Activated naive CD4-positive, alpha-beta T cell treated with Interleukin-2 at 50 U/mL for 16 hours (primary cell): ENCODE measurements around the gene TMEM185A.
"Not testable (repeated sequence)": the region's sequence is repeated elsewhere in the genome, so short reads cannot be mapped to it uniquely, and the experiment has no call there.

Source experiments
- DNase-seq: peaks from one replicate; pipeline ENCODE4 v3.0.0-alpha.2; 2020

TMEM185A gene

GRCh38 chrX:149619662-149620061 lies 11.9 kb downstream of the TMEM185A start:
- not testable (repeated sequence) for DNase-seq

GRCh38 chrX:149618871-149619270 lies 12.7 kb downstream of the TMEM185A start:
- no peak for DNase-seq

DNA sequence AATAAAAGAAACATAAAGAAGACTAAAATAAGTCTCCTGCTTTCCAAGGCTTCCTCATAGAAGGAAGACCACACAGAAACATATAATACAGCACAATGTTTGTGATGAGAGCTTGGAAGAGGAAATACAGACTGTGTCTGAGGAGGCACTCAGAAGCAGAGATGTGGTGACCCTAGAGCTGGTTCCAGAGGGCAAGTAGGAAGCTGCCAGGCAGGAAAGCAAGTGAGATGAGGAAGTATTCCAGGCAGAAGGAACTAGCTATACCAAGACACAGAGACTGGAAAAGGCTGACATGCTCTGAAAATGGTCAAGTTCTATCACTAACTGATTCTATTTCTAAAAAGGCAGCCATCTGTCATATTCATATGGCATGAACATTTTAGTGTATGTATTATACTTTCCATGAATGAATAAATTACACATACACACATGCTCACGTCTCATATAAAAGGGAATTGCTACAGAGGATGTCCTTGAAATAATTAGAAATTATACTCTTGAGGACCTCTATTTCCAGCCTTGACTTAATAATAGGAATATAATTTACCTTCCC lies 19.9 kb downstream of the TMEM185A start:
- no peak for DNase-seq

DNA sequence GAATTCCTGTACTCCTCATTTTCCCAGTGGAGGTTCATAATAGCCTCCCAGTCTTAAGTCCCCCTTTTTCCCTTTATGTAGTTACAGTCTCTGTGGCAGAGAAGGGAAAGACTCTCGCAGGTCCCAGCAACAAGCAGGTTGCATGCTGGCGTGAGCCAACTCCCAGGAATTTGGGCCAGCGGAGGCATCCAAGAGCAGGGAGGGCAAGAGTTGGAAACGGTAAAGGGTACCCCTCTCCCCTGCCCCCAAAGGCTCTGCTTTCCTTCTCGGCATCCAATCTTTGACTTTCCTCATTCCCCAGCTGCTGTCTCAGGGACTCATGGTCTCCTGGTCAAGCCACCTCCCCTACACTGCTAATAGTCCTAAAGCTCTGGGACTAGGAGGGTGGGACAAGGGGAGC lies 21.1 kb downstream of the TMEM185A start:
- no peak for DNase-seq

- DNase-seq = no peak
These were observed 23.9 kb downstream of the TMEM185A start for GRCh38 chrX:149607699-149608098.

DNA sequence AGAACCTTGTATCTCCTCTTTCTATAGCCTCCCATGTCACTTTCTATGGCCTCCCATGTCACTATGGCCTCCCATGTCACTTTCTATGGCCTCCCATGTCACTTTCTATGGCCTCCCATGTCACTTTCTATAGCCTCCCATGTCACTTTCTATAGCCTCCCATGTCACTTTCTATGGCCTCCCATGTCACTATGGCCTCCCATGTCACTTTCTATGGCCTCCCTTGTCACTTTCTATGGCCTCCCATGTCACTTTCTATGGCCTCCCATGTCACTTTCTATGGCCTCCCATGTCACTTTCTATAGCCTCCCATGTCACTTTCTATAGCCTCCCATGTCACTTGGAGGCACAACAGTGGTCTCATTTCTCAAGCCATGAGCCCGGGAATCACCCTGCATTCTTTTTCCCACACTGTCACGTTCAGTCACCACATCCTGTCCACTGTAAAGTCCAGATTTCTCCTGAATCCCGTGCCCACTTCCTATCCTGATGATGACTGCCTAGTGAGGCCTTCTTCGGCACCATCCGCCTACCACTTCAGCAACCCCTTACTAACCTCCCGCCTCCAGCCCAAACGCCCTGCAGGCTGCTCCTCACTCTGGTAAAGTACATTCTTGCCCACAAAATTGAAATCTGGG lies 26.2 kb downstream of the TMEM185A start:
- not testable (repeated sequence) for DNase-seq

DNA sequence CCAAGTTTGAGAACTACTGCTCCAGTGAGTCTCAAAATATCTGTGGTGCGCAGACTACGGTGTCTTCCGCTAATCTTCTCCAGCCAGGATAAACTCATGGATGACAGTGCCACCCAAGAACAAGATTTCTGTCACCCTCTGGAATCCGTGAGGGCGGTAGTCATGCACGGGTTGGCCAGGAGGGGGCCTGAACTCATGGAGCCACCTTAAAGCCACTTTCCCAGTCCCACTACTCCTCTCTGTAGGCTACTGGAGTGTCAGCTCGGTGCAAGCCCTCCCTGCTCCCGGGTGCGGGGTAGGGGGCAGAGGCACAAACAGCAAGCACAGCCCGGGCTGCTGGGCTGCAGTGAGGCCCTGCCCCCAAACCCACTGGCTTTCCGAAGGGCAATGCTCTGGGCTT lies 33.0 kb downstream of the TMEM185A start:
- DNase-seq = not testable (repeated sequence)

DNA sequence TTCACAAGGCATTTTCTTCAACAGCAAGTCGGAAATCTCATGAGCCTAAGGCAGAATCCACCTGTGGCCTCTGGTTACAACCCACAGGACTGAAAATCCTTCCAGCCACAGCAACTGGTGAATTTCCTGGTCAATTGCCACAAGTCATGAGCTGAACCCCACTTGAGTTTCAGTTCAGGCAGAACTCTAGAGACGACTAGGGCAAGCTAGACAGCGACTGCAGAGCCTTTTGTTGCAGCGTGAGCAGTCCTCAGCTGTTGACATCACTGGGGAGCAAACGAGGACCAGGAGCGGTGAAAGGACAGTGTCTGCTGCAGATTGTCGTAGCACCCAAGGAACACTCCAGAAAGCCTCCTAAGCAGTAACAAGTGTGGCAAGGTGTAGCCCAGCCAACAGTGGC lies 35.6 kb downstream of the TMEM185A start:
- not testable (repeated sequence) for DNase-seq

GRCh38 chrX:149595214-149595613 lies 36.4 kb downstream of the TMEM185A start, which contains the start of gene HSFX2:
TSS of gene HSFX2 (minus strand) at chrX:149595314. CDS start at chrX:149594700, 614 bp downstream.
- not testable (repeated sequence) for DNase-seq

GRCh38 chrX:149590993-149591392 lies 40.6 kb downstream of the TMEM185A start:
- not testable (repeated sequence) for DNase-seq

GRCh38 chrX:149587359-149587758 lies 44.2 kb downstream of the TMEM185A start, which contains the start of gene MAGEA9B:
TSS of gene MAGEA9B (minus strand) at chrX:149587459. CDS start at chrX:149583179, 4,280 bp downstream.
- DNase-seq = not testable (repeated sequence)

DNA sequence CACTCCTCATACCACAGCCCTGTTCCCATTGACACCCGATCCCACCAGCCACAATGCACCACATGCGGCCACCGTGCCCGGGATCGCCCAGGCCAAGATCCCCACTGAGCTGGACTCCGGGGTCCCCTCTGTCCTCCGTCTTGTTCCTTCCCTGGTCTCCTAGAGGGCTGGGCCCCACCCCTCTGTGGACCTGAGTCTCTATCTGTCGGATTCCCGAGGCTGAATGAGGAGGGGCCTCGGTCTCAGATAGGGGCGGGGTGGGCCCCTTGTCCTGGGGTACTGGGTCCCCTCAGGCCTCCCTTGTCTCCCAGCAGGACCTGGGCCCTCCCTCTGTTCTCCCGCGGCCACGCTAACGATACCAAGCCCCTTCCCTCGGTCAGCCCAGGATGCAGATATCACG lies 46.0 kb downstream of the TMEM185A start:
- DNase-seq = not testable (repeated sequence)

- not testable (repeated sequence) for DNase-seq
These were observed 58.1 kb downstream of the TMEM185A start for GRCh38 chrX:149573456-149573855.

GRCh38 chrX:149572743-149573142 lies 58.8 kb downstream of the TMEM185A start:
- DNase-seq = no peak

DNA sequence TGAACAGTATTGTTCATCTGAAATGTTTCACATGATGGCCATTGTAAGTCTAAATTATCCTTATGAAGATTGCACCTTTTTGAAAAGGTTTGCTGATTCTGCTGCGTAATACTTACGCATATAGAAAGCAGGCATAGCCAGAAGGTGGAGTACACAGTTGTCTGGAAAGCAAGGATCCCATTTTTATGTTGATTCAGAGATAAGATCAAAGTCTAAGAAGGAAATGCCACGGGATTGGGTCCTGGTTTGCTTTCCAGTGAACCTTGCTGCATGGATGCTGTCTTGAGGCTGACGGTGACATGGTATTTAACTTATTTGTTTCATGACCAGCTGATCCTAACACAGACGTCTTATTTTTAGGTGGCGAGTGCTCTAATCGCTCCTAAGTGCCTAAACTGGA lies 59.8 kb downstream of the TMEM185A start:
- no peak for DNase-seq

DNA sequence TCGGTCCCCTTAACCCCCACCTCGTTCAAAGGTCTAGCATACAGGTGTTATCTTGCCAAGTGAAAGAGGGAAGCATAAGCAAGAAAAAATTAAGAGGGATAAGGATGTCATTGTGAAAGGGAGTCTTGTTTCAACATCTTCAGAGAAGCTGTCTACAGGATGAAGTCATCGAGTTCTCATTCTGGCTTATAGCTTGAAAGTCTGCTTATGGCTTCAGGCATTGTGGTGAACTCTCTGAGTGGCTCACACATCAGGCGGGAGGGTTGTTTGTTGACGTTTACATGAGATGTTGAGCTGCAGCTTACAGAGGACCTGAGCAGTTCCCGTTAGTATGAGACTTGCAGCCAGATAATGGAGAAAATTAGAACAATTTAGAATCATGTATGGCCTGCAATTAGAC lies 60.9 kb downstream of the TMEM185A start:
- no peak for DNase-seq

DNA sequence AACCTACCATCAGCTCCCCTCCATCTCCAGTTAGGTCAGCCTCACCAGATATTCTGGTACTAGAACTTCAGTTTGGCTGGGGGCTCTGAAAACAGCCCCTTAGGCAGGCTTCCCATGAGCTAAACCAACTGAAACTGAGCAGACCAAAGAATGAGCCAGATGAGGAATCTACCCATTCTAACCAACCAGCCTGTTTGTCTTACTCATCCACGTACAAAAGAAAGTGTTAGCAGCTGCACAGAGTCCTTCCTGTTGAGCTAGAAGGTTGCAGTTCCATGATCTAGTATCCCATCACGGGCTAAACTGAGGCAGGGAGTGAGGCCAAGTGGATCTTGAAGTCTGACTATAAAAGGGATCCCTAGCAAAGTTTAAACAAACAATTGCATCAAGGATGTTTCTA lies 61.8 kb downstream of the TMEM185A start:
- no peak for DNase-seq

DNA sequence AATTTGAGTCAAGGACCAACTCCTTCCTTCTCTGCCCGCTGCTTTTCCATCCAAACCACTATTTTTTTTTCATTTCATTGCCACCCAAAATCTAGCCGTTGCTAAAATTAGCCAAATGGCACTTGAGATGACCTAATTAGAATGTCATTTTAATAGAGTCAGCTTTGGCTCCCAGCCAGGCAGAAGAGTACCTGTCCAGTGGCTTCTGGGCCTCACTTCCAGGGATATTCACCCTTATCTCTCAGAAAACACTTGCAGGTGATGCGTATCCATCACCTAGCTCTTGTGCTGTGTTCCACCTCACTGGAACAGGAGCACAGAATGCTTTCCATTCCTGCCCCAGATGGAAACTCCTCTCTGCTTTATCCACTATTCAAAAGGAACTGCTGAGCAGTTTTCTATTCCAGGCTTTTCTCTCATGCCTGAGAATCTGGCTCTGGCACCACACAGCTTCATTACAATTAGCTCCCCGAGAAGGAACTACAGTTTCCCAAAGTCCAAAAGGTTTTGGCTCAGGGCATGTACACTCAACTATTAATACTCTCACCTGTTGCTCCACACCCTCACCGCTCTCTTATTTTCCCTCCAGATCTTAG lies 62.8 kb downstream of the TMEM185A start:
- DNase-seq = no peak

DNA sequence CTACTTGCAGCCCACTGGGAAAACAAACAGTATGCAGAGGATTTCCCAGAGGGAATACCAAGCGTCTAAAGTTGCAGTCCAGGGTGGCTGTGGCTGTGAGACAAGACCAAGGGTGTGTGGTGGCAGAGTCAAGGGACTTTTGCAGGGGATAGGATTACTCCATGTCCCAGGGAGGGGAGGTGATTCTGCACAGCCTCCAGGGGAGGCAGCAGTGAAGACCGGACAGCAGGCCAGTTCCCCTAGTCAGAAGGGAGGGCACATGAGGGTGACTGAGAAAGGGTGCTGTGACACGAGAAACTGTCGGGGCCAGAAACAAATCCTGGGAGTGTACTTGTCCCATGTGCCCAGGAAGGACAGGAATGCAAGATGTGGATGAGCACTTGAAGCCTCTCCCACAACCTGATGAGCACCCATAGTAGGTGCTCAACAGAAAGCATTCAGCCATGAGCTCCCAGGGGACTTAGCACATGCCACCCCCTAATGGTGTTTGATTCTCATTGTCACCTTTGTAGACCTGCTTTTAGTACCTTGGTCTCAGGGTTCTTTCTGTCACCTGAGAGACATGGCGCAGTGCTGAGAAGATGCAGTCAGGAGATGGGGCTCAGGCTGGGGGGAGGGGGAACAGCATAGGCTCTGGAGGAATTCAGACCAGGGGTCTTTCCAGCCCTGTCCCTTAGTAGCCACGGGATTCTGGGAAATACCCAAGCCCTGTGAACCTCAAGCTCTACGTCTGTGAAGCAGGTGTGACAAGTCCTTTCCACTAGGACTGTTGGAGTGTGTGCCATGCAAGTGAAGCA lies 63.8 kb downstream of the TMEM185A start:
- no peak for DNase-seq

- no peak for DNase-seq
These were observed 68.2 kb downstream of the TMEM185A start for GRCh38 chrX:149563359-149563758.

DNA sequence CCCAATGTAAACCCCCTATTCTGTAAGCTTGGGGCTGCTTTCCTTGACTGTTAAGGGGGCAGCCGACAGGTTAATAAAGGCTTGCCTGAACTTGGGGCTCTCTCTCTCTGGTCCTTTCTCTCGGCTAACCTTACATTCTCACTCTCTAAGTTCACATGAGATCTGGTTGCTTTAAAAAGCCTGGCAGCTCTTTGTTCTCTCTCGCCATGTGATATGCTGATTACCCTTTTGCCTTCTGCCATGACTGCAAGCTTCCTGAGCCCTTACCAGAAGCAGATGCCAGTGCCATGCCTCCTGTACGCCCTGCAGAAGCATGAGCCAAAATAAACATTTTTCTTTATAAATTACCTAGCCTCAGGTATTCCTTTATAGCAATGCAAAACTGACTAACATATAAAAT lies 76.3 kb downstream of the TMEM185A start:
- DNase-seq = not testable (repeated sequence)

GRCh38 chrX:149551939-149552248 lies 79.7 kb downstream of the TMEM185A start:
- DNase-seq = not testable (repeated sequence)

DNA sequence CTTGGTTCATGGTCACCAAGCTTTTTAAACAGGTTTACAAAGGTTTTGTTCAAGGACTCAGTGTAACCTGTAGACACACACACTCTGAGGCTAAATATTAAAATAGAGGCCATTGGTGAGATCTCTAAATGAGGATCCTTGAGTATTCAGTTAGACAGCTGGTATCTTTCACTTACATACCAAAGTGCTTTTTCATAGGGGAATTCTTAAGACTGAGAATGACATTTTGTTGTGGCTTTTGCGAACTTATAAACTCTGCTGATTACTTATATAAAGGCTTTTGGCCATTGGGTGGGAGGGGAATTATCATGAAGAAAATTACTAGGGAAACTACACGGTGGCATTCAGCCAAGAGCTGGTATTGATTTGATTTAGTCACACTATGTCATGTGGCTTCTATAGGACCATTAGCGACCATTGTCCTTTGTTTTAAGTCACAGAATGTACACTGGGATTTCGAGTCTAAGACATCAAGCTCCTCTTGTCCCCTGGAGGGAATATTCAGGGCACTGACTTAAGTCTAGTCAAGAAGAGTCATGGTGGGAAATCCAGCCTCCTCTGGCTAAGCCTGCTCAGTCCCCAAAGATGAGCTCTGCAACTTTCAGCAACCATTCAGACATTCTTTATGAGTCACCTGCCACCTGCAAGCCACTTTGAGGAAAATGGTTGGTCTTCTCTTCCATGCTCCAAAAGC lies 80.2 kb downstream of the TMEM185A start:
- not testable (repeated sequence) for DNase-seq
